HUES6 (cell line): ENCODE data around the gene INTS15.

Source experiments
- H3K27ac ChIP-seq: 2 replicates; pipeline ENCODE4 v1.7.0; 2013; ENCODE audit warnings: low read depth, mild to moderate bottlenecking, low read length, inconsistent platforms
- H3K27me3 ChIP-seq: 2 replicates; pipeline ENCODE4 v1.6.1; 2013; ENCODE audit warnings: low read length; ENCODE audit not compliant: control insufficient read depth, insufficient read depth
- H3K36me3 ChIP-seq: 2 replicates; pipeline ENCODE4 v1.6.1; 2013; ENCODE audit warnings: low read length; ENCODE audit not compliant: control insufficient read depth, insufficient read depth
- H3K4me1 ChIP-seq: 2 replicates; pipeline ENCODE4 v1.6.1; 2013; ENCODE audit warnings: low read length; ENCODE audit not compliant: control insufficient read depth, insufficient read depth
- H3K4me3 ChIP-seq: 2 replicates; pipeline ENCODE4 v1.5.1; 2013; ENCODE audit warnings: low read depth, low read length
- H3K9ac ChIP-seq: one replicate; pipeline ENCODE4 v1.6.1; 2013; ENCODE audit warnings: mild to moderate bottlenecking, low read length
- H3K9me3 ChIP-seq: 2 replicates; pipeline ENCODE4 v1.6.1; 2013; ENCODE audit warnings: low read depth, low read length; ENCODE audit not compliant: control insufficient read depth, insufficient read depth

The INTS15 gene

DNA sequence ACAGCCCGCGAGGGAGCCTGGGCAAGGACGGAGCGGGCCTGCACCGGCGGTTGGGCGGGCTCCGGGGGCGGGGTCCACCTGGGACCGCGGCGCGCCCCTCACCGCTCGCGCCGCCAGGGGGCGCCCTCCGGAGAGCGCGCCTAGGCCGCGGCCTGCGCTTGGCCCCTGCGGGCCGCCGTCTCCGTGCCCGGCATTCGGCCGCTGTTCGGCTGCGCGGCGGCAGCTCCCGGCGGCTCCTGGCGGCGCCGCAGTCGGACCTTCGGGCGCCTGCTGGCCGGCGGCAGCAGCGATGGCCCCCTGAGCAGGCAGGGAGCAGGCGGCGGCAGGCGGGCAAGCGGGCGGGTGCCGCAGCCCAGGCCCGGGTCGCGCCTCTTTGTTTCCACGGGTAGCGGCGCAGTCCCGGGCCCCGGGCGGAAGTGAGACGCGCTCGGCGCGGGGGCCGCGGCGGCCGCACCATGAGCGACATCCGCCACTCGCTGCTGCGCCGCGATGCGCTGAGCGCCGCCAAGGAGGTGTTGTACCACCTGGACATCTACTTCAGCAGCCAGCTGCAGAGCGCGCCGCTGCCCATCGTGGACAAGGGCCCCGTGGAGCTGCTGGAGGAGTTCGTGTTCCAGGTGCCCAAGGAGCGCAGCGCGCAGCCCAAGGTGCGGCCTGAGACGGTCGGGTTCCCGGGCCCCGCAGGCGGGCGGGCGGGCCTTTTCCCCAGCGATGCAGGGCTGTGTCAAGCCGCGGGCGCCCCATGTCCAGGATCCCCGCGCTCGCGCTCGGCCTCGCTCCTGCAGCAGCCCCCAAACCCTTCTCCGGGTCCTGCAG is at the start of gene INTS15:
INTS15 (plus strand) TSS at position 193 of the 816 bp plus-strand sequence; CDS start at position 456, 263 bp downstream.
- H3K9ac ChIP-seq, result peak within 1 kb of the TSS; percentile 85
- H3K36me3 ChIP-seq, result peaks cover 54% of the 10 kb centered on the region
- no peak within 1 kb of the TSS for H3K27ac ChIP-seq
- H3K27me3 ChIP-seq, result no peaks in the 10 kb centered on the region
- peak within 1 kb of the TSS; percentile 89 for H3K4me3 ChIP-seq
- no peaks in the 10 kb centered on the region for H3K9me3 ChIP-seq
- H3K4me1 ChIP-seq, result 0 out of 2 replicates have a peak, but pooled peaks cover 7% of the 10 kb centered on the region

DNA sequence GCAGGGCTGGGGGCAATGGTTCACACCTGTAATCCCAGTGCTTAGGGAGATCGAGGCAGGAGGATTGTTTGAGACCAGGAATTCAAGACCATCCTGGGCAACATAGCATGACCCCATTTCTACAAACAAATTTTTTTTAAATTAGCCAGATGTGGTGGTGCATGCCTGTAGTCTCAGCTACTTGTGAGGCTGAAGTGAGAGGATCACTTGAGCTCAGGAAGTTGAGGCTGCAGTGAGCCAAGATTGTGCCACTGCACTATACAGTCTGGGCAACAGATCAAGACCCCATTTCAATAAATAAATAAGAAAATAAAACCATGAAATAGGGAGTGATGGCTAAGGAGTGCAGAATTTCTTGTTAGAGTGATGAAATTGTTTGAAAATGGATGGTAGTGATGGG is 47.5 kb upstream of the INTS15 start:
- Histone ChIP-seq H3K36me3 (no peaks in the 10 kb centered on the region), H3K4me3 (no peak overlapping the region), H3K9me3 (no peaks in the 10 kb centered on the region), H3K27me3 (no peaks in the 10 kb centered on the region), H3K9ac (no peak overlapping the region), H3K4me1 (no peaks in the 10 kb centered on the region), H3K27ac (no peak overlapping the region)

DNA sequence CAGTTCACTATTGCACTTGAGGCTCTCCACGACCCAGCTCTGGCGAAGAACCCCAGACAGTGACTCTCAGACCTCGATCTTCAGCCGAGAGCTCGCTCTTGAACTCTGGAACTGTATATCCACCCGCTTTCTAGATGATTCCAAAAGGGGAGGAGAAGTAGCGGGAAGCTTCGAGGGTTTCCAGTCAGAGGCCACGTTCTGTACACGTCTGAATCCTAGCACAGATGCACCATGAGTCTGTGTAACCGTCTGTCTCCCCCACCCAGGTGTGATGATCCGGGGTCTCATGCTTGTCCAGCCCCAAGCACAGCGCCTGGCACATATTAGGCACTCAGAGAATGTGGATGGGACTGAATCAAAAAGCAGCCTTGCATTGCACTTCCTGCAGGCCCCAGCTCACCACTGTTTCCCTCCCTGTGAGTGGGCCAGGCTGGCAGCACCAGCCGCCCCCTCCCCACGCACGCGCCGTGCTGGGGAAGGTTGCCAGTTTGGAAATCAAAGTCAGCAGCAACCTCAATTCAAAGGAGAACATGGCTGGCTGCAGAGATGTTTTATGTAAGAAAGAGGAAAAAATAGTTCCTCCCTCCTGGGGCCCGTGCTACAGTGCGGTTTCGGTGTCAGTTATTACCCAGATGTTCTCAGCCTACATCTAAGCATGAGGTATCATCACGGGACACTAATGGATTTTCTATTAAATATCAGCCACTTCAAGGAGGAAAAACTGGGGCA is 44.3 kb upstream of the INTS15 start:
- Histone ChIP-seq H3K27me3 (no peaks in the 10 kb centered on the region), H3K9me3 (no peaks in the 10 kb centered on the region), H3K4me3 (no peak overlapping the region), H3K4me1 (no peaks in the 10 kb centered on the region), H3K9ac (no peak overlapping the region), H3K36me3 (no peaks in the 10 kb centered on the region), H3K27ac (no peak overlapping the region)

DNA sequence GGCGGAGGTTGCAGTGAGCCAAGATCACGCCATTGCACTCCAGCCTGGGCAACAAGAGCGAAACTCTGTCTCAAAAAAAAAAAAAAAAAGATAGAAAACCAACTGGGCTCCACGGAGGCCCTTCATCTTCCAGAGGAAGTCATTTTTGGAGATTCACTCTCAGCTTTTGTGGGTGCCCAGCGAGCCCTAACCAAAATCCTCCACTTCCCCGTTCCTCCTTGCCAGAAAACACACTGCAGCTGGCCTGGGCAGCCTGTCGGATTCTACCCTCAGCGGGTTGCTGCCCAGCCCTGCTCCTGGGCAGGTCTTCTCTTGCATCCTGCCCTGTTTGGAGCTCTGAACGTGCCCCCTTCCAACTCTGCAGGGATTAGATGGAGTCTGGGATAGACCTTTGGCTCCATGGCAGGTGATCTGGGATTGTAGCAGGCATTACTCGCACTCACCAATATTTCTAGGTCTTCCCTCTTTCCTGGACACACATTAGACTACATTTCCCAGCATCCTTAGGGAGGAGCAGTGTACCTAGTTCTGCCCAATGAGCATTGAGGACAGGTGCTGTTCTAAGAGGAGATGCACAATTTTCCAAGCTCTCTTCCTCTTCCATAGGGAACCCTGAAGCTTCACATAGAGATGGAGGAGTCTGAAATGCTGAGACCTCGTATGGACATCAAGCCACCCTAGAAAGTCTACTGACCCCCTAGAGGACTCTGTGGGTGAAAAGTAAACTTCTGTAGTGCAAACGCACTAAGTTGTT is 43.1 kb upstream of the INTS15 start:
- H3K27ac ChIP-seq, result no peak overlapping the region
- H3K27me3 ChIP-seq, result no peaks in the 10 kb centered on the region
- H3K9ac ChIP-seq, result no peak overlapping the region
- no peaks in the 10 kb centered on the region for H3K36me3 ChIP-seq
- no peaks in the 10 kb centered on the region for H3K9me3 ChIP-seq
- H3K4me3 ChIP-seq, result no peak overlapping the region
- H3K4me1 ChIP-seq, result no peaks in the 10 kb centered on the region

DNA sequence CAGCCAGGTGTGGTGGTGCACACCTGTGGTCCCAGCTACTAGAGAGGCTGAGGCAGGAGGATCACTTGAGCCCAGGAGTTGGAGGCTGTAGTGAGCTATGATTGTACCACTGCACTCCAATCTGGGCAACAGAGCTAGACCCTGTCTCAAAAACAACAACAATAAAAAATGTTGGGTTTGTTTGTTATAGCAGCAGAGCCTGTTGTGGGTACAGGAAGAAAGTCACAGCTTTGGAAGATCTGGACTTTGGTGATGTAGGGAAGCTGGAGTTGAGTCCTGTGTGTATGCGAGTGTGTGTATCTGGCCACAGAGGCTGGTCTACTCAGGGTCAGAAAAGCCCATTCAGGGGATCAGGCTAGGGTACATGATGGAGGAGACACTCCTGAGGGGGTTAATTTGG is 42.4 kb upstream of the INTS15 start:
- no peaks in the 10 kb centered on the region for H3K9me3 ChIP-seq
- H3K36me3 ChIP-seq, result no peaks in the 10 kb centered on the region
- no peak overlapping the region for H3K9ac ChIP-seq
- no peaks in the 10 kb centered on the region for H3K27me3 ChIP-seq
- no peak overlapping the region for H3K4me3 ChIP-seq
- no peaks in the 10 kb centered on the region for H3K4me1 ChIP-seq
- H3K27ac ChIP-seq, result no peak overlapping the region

DNA sequence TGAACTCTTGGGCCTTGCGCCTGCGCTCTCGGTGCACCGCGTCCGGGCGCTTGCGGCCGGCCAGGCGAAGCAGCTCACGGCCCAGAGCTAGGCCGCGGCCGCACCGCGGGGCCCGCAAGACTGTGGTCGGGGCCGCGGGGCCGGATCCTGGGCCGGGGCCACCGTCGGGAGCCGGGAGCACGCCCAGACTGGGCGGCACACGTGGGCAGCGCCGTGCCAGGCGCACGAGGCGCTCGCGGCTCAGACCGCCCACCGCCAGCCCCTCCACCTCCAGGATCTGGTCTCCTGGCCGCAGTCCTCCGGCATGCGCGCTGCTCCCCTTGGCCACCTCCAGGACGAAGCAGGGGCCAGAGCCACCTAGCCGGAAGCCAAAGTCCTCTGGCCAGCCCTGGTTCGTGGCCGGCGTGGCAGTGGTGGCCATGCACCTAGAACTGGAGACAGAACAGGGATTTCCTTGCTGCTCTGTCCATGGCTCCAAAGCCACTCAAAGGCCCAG is 38.8 kb upstream of the INTS15 start, which contains the start of gene GRID2IP:
GRID2IP (minus strand) TSS at position 446 of the 496 bp plus-strand sequence; CDS start at position 421, 25 bp downstream.
- Histone ChIP-seq H3K27me3 (no peaks in the 10 kb centered on the region), H3K27ac (no peak within 1 kb of the TSS), H3K36me3 (no peaks in the 10 kb centered on the region), H3K9ac (no peak within 1 kb of the TSS), H3K9me3 (no peaks in the 10 kb centered on the region), H3K4me3 (no peak within 1 kb of the TSS), H3K4me1 (no peaks in the 10 kb centered on the region)

DNA sequence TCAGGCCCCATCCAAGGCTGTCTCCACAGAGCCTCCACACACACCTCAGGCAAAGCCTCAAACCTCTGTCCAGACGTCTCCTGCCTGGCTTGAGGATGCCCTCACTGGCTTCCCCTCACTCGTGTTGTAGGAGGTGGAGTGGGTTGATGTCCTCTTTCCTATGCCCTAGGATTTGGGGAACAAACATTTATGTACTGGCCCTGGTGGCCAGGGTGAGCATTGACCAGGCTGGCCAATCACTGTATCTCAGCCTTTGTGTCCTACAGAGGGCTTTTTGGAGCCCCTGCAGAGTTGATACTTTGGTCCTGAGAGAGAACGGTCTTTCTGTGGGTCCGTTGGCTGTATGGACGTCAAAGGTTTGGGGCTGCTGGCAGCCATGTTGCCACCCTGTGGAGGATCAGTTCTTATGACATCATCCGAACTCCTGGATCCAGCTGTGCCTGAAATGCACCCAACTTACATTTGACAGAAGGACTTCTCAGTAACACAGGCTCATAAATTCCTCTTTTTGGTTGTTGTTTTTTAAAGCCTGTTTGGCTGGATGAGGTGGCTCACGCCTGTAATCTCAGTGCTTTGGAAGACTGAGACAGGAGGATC is 36.3 kb upstream of the INTS15 start:
- no peak overlapping the region for H3K27ac ChIP-seq

DNA sequence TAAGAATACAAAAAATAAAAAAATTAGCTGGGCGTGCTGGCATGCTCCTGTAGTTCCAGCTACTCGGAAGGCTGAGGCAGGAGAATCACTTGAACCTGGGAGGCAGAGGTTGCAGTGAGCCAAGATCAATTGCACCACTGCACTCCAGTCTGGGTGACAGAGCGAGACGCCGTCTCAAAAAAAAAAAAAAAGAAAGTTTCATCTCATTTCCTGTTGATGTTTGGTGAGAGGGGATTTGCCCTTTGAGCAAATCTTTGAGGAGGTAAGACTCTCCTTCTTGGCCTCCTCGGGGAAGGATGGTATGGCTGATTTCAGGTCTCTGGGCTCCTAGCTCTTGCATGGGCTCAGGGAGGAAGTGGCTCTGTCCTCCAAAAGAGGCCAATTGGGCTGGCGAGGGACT is 35.0 kb upstream of the INTS15 start:
- Histone ChIP-seq H3K9ac (no peak overlapping the region), H3K4me1 (peaks cover 4% of the 10 kb centered on the region; the same call in 1 of the 2 replicates), H3K4me3 (no peak overlapping the region), H3K9me3 (no peaks in the 10 kb centered on the region), H3K36me3 (no peaks in the 10 kb centered on the region), H3K27me3 (no peaks in the 10 kb centered on the region), H3K27ac (no peak overlapping the region)

More for the DNA sequence above, 36.3 kb upstream of the INTS15 start:
- Histone ChIP-seq H3K9ac (no peak overlapping the region), H3K36me3 (no peaks in the 10 kb centered on the region), H3K4me1 (no peaks in the 10 kb centered on the region), H3K4me3 (no peak overlapping the region), H3K27me3 (no peaks in the 10 kb centered on the region), H3K9me3 (no peaks in the 10 kb centered on the region)

DNA sequence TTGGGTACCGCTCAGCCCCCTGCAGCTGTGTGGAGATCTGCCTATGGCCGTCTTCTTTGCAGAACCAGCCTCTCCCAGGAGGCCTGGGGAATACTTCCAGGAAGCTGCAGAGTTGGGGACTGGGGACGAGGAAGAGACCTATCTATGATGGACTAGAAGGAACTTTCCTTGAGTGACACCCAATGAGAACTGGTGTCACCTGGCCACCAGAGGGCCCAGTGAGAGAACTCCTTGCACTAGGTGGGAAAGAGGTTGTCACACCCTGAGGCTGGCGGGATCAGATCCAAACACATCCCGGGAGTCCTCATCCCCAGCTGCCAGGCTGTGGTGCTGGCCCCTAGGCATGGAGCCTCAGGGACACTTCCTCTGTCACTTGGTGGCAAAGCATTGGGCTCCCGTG is 33.6 kb upstream of the INTS15 start:
- Histone ChIP-seq H3K27me3 (no peaks in the 10 kb centered on the region), H3K4me1 (peaks cover 4% of the 10 kb centered on the region; the same call in 1 of the 2 replicates), H3K4me3 (no peak overlapping the region), H3K9me3 (no peaks in the 10 kb centered on the region), H3K27ac (no peak overlapping the region), H3K9ac (no peak overlapping the region), H3K36me3 (no peaks in the 10 kb centered on the region)

DNA sequence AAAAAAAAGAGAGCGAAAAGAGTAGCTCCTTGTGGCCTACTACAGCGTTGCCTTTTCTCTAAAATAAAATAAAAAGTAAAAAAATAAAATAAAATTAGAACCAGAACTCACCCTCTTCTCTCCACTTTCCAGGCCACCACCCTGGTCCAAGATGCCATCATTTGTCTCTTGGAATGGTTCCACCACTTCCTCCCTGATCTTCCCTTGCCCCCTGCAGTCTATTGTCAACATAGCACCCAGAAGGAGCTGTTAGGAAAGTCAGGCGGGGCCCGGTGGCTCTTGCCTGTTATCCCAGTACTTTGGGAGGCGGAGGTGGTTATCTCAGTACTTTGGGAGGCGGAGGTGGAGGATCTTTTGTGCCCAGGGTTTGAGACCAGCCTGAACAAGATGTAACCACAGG is 31.0 kb upstream of the INTS15 start:
- no peak overlapping the region for H3K9ac ChIP-seq

More for the DNA sequence above, 31.0 kb upstream of the INTS15 start:
- H3K27ac ChIP-seq, result no peak overlapping the region
- no peaks in the 10 kb centered on the region for H3K36me3 ChIP-seq
- no peak overlapping the region for H3K4me3 ChIP-seq
- no peaks in the 10 kb centered on the region for H3K9me3 ChIP-seq
- H3K27me3 ChIP-seq, result no peaks in the 10 kb centered on the region
- peaks cover 4% of the 10 kb centered on the region; the same call in 1 of the 2 replicates for H3K4me1 ChIP-seq
